ENCODE results near the gene PROM1. TPM values are rescaled to one million over a fixed set of nuclear protein-coding genes. Genes with fewer than 3 reads are reported as not detected.

The PROM1 gene
- total and polyA plus RNA-seq, 2 of the 8 experiments (the other 6 are each of a cell fraction or from before 2014, with no cell fraction given), result 36.0 to 59.7 TPM

DNA sequence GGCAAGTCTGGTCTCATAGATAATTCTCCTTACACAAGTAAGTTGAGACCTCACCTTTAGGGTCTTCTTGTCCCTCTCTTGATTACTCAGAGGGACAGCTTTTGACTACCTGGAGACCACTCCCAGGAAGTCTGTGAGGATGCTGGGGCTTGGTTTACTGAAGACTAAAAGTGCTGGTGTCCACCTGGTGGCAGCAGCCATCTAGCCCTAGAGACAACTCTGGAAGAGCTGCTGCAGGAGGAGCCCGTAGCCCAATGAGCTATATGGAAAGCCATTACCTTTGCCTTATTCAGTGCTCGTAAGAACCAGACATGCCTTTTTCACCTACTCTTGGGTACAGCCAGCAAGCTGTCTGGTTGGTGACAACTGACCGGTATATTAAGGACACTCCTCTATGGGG is 128.2 kb downstream of the PROM1 start:
- Histone ChIP-seq H3K79me2 (ENCODE audit: control insufficient read depth in 1 of 2, insufficient read depth in 2 of 2, low read length in 2 of 2) (no peaks in the 10 kb centered on the region), H2BK15ac (ENCODE audit: low read length) (no peak overlapping the region), H2BK5ac (ENCODE audit: low read depth, low read length) (no peak overlapping the region), H3K9me3 (ENCODE audit: insufficient read depth in 2 of 2, low read depth in 1 of 2, low read length in 1 of 2) (peaks cover 0 to 13% of the 10 kb centered on the region in 2 experiments; a peak in 2 of 4 replicates), H2AK5ac (ENCODE audit: low read depth, low read length) (no peak overlapping the region), H3K23me2 (ENCODE audit: low read depth, low read length) (no peaks in the 10 kb centered on the region), H3K79me1 (ENCODE audit: low read depth, low read length) (no peaks in the 10 kb centered on the region), H2BK120ac (replicated peaks; ENCODE audit: low read depth, low read length) (no peak overlapping the region), H2AFZ (ENCODE audit: low read length) (no peak overlapping the region), H3K27ac (ENCODE audit: low read depth, low read length) (no peak overlapping the region), H3K9ac (replicated peaks in 1 of 4; ENCODE audit: extremely low read depth in 1 of 4, low read depth in 3 of 4, low read length in 3 of 4) (no peak overlapping the region), H4K5ac (ENCODE audit: insufficient read length, low read depth, low read length) (no peak overlapping the region), H3K4me2 (ENCODE audit: insufficient read depth in 1 of 2, low read depth in 2 of 2, low read length in 2 of 2) (no peak overlapping the region), H3K27me3 (replicated peaks in 1 of 4; ENCODE audit: control insufficient read depth in 3 of 4, extremely low read depth in 1 of 4, insufficient read depth in 3 of 4, low read length in 3 of 4) (no peaks in the 10 kb centered on the region), H3K4me1 (replicated peaks in 1 of 4; ENCODE audit: control insufficient read depth in 3 of 4, insufficient read depth in 4 of 4, low read length in 3 of 4) (peaks cover 0 to 4% (median under 1%) of the 10 kb centered on the region in 4 experiments; a peak in 2 of 7 replicates), H2BK12ac (ENCODE audit: low read depth, low read length) (no peak overlapping the region), H4K91ac (replicated peaks; ENCODE audit: insufficient read length, low read length) (no peak overlapping the region), H3K18ac (ENCODE audit: extremely low read depth, low read length) (no peak overlapping the region), H3K56ac (replicated peaks; ENCODE audit: insufficient read length, low read depth, low read length) (no peak overlapping the region), H3K4me3 (ENCODE audit: extremely low read depth in 1 of 4, insufficient read depth in 2 of 4, low read depth in 3 of 4, low read length in 4 of 4) (no peak overlapping the region), H3K4ac (replicated peaks; ENCODE audit: insufficient read length, low read depth, low read length) (no peak overlapping the region), H4K8ac (ENCODE audit: extremely low read depth, insufficient read depth, low read length) (no peak overlapping the region), H4K20me1 (replicated peaks in 1 of 2; ENCODE audit: control insufficient read depth in 1 of 2, insufficient read depth in 2 of 2, low read length in 2 of 2) (no peaks in the 10 kb centered on the region), H3K23ac (ENCODE audit: insufficient read length) (no peak overlapping the region), H3K36me3 (ENCODE audit: control insufficient read depth in 2 of 4, insufficient read depth in 4 of 4, low read length in 3 of 4) (no peaks in the 10 kb centered on the region), H3K14ac (ENCODE audit: insufficient read length) (no peak overlapping the region), H2BK20ac (ENCODE audit: low read length) (no peak overlapping the region)
- FAIRE-seq (no peak), DNase-seq (ENCODE audit: low read depth in 1 of 2, low spot score in 2 of 2) (no peak)
- 81% methylated on average over 3 of the region's 3 CpGs; no CpG with 5 or more reads in 1 of the 2 experiments for WGBS, 2 experiments (ENCODE audit: extremely low coverage in 1 of 2, insufficient coverage in 1 of 2, insufficient read length in 1 of 2, insufficient replicate concordance in 2 of 2, low coverage in 1 of 2, low lambda C conversion rate in 2 of 2, missing lambda C conversion rate in 1 of 2)
- POLR2A ChIA-PET (ENCODE audit: partially characterized antibody), result interaction anchor here (1.1 kb wide), 2 partner anchors 73 to 150 kb away, joined by 4 read pairs; no protein-coding TSS in a partner anchor
- CTCF ChIA-PET (ENCODE audit: partially characterized antibody), result interaction anchor here (0.7 to 2.5 kb wide), 47 partner anchors 9 to 476 kb away, joined by 3 to 114 read pairs (median 5); partner anchors contain the start of gene FGFBP1
- TF ChIP-seq PHF8 (conservative IDR thresholded peaks at IDR 0.05; ENCODE audit: low read depth, low read length) (no peak), EP300 (IDR thresholded peaks at IDR 0.05; ENCODE audit: borderline replicate concordance in 1 of 2, low read depth in 2 of 2, low read length in 2 of 2) (no peak), HDAC2 (IDR thresholded peaks at IDR 0.05; ENCODE audit: borderline replicate concordance in 1 of 2, low read depth in 2 of 2, low read length in 2 of 2) (no peak), TBP (IDR thresholded peaks at IDR 0.05; ENCODE audit: low read depth, low read length) (no peak), KDM1A (IDR thresholded peaks at IDR 0.05; ENCODE audit: borderline replicate concordance, low read length) (no peak), RAD21 (IDR thresholded peaks at IDR 0.05 in 1 of 2, conservative IDR thresholded peaks at IDR 0.05 in 1 of 2; ENCODE audit: low read depth in 2 of 2, low read length in 2 of 2) (peak in 1 of 2 experiments; percentile 34; a peak in 1 of 4 replicates), EZH2 (IDR thresholded peaks at IDR 0.05; ENCODE audit: low read depth, low read length, severe bottlenecking) (no peak), ASH2L (IDR thresholded peaks at IDR 0.05; ENCODE audit: low read length) (no peak)
- TF ChIP-seq, protein P1, sequence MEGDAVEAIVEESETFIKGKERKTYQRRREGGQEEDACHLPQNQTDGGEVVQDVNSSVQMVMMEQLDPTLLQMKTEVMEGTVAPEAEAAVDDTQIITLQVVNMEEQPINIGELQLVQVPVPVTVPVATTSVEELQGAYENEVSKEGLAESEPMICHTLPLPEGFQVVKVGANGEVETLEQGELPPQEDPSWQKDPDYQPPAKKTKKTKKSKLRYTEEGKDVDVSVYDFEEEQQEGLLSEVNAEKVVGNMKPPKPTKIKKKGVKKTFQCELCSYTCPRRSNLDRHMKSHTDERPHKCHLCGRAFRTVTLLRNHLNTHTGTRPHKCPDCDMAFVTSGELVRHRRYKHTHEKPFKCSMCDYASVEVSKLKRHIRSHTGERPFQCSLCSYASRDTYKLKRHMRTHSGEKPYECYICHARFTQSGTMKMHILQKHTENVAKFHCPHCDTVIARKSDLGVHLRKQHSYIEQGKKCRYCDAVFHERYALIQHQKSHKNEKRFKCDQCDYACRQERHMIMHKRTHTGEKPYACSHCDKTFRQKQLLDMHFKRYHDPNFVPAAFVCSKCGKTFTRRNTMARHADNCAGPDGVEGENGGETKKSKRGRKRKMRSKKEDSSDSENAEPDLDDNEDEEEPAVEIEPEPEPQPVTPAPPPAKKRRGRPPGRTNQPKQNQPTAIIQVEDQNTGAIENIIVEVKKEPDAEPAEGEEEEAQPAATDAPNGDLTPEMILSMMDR (IDR thresholded peaks at IDR 0.05; ENCODE audit: control extremely low read depth in 1 of 3, insufficient read depth in 1 of 3, low read depth in 1 of 3, low read length in 3 of 3), result peak in 1 of 3 experiments; percentile 21; a peak in 1 of 4 replicates

Measured in H1 (cell line).